Fibroblast of mammary gland (primary cell): ENCODE data around the gene HOXB4.

Experiments used
- DNase-seq: peaks from one replicate; pipeline ENCODE4 v3.0.0-alpha.2; 2010; ENCODE audit warnings: low read depth
- H3K4me3 ChIP-seq: 2 replicates; pipeline ENCODE4 v1.5.1; 2011; ENCODE audit warnings: low read depth, mild to moderate bottlenecking, low read length, moderate library complexity; ENCODE audit not compliant: control insufficient read depth
- TF ChIP-seq, protein P1 (sequence below): conservative IDR thresholded peaks from 2 replicates; pipeline ENCODE4 v1.5.1; 2011; ENCODE audit warnings: low read depth, low read length, inconsistent platforms; ENCODE audit not compliant: control insufficient read depth, insufficient read depth

Gene HOXB4

DNA sequence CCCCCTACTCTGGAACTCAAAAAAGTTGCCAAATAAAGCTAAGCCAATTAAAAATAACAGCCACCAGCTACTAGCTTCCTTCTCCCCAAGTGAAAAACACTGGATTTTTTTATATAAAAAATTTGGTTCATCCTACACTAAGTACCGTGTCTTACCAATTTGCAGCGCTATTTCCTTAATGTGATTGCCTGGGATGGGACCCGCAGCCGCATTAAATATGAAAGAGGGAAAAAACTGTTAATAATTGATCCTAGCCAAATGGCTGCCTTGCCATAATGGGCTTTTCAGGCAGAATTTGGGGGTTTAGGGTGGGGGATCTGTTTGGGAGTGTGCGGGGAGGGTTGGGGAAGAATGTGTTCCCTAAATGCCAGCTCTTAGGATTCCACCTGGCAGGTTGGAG lies 46.0 kb upstream of the HOXB4 start:
- DNase-seq: no peak
- TF ChIP-seq, protein P1, sequence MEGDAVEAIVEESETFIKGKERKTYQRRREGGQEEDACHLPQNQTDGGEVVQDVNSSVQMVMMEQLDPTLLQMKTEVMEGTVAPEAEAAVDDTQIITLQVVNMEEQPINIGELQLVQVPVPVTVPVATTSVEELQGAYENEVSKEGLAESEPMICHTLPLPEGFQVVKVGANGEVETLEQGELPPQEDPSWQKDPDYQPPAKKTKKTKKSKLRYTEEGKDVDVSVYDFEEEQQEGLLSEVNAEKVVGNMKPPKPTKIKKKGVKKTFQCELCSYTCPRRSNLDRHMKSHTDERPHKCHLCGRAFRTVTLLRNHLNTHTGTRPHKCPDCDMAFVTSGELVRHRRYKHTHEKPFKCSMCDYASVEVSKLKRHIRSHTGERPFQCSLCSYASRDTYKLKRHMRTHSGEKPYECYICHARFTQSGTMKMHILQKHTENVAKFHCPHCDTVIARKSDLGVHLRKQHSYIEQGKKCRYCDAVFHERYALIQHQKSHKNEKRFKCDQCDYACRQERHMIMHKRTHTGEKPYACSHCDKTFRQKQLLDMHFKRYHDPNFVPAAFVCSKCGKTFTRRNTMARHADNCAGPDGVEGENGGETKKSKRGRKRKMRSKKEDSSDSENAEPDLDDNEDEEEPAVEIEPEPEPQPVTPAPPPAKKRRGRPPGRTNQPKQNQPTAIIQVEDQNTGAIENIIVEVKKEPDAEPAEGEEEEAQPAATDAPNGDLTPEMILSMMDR: no peak
- H3K4me3 ChIP-seq: no peak overlapping the region

DNA sequence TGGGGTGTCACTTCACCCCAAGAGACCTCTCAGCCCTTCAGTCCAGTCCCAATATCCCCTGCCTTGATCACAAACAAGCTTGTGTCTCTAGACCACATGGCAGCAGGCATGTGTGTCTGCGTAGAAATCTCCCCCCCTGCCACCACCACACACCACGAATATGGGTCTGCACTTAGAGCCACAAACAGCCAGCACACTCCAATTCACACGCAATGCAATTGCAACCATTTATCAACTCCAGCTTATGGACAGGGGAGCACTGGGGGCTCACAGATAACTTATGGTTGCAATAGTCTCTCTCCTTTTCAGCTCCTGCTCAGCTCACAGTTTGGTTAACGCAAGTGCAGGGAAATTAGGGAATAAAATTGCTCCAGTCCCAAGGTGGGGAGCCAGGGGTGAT lies 45.4 kb upstream of the HOXB4 start:
- DNase-seq: no peak
- H3K4me3 ChIP-seq: no peak overlapping the region
- TF ChIP-seq, protein P1: no peak

DNA sequence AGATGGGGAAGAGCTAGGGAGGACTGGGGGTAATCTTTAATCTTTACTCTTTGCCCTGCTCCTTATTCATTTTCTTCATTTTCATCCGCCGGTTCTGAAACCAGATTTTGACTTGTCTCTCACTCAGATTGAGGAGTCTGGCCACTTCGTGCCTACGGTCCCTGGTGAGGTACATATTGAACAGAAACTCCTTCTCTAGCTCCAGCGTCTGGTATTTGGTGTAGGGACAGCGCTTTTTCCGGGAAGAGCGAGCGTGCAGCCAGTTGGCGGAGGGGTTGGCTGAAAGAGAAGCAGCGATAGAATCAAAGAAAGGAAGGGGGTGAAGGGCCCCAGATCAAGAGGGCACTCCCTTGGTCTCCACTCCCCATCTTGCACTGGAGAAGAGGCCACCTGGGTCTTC lies 44.7 kb upstream of the HOXB4 start:
- TF ChIP-seq, protein P1: no peak
- DNase-seq: no peak
- H3K4me3 ChIP-seq: no peak overlapping the region

DNA sequence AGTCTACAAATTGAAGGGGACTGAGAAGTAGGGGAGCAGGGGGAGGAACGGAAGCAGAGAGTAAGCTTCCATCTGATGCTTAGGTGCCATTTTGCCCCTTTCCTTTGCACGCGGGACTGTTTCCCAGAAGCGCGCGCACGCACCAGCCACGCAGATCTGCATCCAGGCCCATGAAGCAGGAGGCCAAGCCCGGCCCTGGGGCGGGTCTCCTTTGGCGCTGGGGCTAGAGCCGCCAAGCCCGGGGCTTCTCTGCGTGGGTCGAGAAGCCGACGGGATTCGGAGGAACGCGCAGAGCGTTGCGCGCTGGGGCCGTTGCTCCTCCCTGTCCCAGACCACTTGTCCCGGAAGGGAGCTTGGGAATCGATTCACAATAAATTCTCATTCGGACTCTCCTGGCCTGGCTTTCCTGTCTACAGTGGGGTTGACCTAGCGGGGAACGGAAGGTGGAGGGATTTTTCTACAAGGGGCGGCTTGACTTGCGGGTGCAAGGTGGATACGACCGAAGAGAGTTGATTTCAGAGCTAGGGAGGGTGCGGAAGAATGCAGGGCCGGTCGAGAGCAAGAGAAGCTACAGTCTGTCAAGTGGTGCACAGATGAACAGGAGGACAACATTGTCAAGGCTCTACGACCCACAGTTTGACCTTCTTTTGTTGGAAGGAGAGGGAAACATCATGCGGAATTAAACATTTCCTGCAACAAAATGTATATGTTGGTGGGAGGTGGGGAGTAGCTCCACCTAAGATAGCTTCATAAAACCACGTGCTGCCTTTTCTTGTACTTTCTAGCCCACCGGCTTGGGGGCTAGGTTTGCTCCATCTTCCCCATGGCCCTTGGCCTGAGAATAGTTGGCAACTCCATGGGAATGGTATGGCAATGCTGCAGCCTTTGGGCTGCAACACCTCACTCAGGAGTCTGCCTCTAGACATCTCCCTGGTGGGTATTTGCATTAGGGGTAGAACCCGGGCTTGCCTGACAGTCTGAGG lies 43.6 kb upstream of the HOXB4 start:
- DNase-seq: no peak
- TF ChIP-seq, protein P1: no peak
- no peak overlapping the region for H3K4me3 ChIP-seq

GRCh38 chr17:48620461-48621139 lies 42.5 kb upstream of the HOXB4 start:
- H3K4me3 ChIP-seq: no peak overlapping the region
- DNase-seq: no peak
- TF ChIP-seq, protein P1: no peak

GRCh38 chr17:48619826-48620449 lies 41.8 kb upstream of the HOXB4 start:
- TF ChIP-seq, protein P1: no peak
- no peak overlapping the region for H3K4me3 ChIP-seq
- no peak for DNase-seq
